Panc1 (cell line): ENCODE results near the gene SEMA3G.

Experiments used
- CTCF ChIP-seq: fragments of 450-650 bp; IDR thresholded peaks from 2 replicates; pipeline ENCODE4 v1.5.1; 2017; ENCODE audit warnings: mild to moderate bottlenecking
- SIN3A ChIP-seq: IDR thresholded peaks from 2 replicates; pipeline ENCODE4 v1.6.1; 2012; ENCODE audit warnings: low read depth, mild to moderate bottlenecking, low read length, moderate library complexity, borderline replicate concordance; ENCODE audit not compliant: insufficient read depth

GRCh38 chr3:52440671-52441070 is 4.2 kb downstream of the SEMA3G start:
- TF ChIP-seq SIN3A (no peak), CTCF (no peak)
